GM06990 (cell line): ENCODE measurements around the gene CDH22.

Source experiments
- DNase-seq: peaks from one replicate; pipeline ENCODE4 v3.0.0-alpha.2; 2011; ENCODE audit not compliant: insufficient read length; ENCODE audit errors: extremely low read depth
- H3K27me3 ChIP-seq: replicated peaks from 2 replicates; pipeline ENCODE4 v1.6.0; 2011; ENCODE audit warnings: low read length; ENCODE audit not compliant: control insufficient read depth, insufficient read depth
- H3K36me3 ChIP-seq: 2 replicates; pipeline ENCODE4 v1.5.1; 2011; ENCODE audit warnings: low read length; ENCODE audit not compliant: control insufficient read depth, insufficient read depth
- H3K4me3 ChIP-seq: replicated peaks from 2 replicates; pipeline ENCODE4 v1.5.1; 2011; ENCODE audit warnings: low read depth, mild to moderate bottlenecking, control low read depth, low read length
- TF ChIP-seq, protein P1 (sequence below): IDR thresholded peaks from 2 replicates; pipeline ENCODE4 v1.5.1; 2011; ENCODE audit warnings: low read length, control low read depth, mild to moderate bottlenecking, inconsistent platforms; ENCODE audit not compliant: insufficient read depth, poor library complexity, severe bottlenecking

Gene CDH22

DNA sequence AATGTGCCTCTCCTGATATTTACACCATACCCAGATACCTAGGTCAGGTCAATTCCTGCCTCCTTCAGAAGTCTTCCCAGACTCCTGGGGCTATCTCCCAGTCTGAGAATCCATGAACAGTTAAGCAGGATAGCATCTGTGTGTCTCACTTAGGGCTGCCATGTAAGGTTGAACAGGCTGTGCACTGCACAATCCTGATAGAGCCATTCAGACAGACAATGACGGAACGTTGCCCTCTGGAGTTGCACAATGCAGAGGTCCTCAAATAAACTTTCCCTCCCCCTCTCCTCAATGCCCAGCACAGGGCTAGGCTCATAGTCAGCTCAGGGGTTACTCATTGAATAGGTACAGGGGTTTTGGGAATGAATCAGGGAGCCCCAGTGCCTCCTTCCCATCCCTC lies 100.5 kb downstream of the CDH22 start:
- H3K27me3 ChIP-seq = peaks cover under 1% of the 10 kb centered on the region
- H3K4me3 ChIP-seq = no peak overlapping the region
- no peak for DNase-seq
- no peaks in the 10 kb centered on the region for H3K36me3 ChIP-seq
- TF ChIP-seq, protein P1, sequence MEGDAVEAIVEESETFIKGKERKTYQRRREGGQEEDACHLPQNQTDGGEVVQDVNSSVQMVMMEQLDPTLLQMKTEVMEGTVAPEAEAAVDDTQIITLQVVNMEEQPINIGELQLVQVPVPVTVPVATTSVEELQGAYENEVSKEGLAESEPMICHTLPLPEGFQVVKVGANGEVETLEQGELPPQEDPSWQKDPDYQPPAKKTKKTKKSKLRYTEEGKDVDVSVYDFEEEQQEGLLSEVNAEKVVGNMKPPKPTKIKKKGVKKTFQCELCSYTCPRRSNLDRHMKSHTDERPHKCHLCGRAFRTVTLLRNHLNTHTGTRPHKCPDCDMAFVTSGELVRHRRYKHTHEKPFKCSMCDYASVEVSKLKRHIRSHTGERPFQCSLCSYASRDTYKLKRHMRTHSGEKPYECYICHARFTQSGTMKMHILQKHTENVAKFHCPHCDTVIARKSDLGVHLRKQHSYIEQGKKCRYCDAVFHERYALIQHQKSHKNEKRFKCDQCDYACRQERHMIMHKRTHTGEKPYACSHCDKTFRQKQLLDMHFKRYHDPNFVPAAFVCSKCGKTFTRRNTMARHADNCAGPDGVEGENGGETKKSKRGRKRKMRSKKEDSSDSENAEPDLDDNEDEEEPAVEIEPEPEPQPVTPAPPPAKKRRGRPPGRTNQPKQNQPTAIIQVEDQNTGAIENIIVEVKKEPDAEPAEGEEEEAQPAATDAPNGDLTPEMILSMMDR = no peak

DNA sequence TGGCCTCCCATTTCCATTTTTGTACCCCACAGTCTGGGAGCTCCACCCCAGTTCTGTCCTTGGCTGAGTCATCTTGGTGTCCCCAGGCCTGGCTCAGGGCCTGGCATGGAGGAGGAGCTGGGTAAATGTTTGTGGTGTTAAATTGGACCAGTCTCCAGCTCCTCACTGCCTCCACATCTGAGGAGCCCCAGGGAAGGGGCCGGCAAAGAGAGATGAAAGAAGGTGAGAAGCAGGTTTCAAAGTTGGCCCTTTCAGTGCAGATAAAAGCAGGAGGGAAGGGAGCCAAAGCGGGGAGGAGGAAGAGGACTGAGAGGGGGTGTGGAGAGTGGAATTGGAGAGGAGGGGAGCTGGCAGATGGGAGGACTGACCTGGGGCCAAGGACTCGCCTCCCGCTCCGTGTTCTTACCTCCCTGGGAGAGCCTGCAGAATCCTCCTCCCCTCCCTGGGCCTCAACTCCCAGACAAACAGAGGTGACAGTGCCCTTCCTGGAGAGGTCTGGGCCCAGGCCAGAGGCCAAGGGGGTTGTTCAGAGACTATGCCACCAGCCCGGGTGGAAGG lies 101.2 kb downstream of the CDH22 start:
- H3K36me3 ChIP-seq = no peaks in the 10 kb centered on the region
- H3K4me3 ChIP-seq = no peak overlapping the region
- H3K27me3 ChIP-seq = peaks cover 2% of the 10 kb centered on the region
- TF ChIP-seq, protein P1 = no peak
- no peak for DNase-seq

DNA sequence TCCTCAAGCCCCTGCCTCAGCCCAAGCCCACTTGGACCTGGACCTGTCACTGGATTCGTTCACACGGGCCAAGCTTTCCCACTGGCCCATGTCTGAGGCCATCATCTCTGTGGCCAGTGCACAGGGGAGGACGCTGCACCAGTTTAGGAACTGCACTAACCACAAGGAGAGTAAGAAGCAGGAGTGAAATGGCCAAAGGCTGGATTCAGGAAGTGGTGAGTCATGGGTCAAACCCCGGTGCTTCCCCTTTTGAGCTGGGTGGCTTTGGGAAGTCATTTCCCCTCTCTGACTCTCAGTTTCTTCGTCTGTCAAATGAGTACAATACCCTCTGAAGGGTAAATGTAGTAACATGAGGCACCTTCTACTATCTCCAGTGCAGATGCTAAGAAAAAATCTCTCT lies 102.3 kb downstream of the CDH22 start:
- Histone ChIP-seq H3K27me3 (peaks cover 2% of the 10 kb centered on the region), H3K4me3 (no peak overlapping the region), H3K36me3 (no peaks in the 10 kb centered on the region)
- TF ChIP-seq, protein P1 = no peak
- DNase-seq = no peak

DNA sequence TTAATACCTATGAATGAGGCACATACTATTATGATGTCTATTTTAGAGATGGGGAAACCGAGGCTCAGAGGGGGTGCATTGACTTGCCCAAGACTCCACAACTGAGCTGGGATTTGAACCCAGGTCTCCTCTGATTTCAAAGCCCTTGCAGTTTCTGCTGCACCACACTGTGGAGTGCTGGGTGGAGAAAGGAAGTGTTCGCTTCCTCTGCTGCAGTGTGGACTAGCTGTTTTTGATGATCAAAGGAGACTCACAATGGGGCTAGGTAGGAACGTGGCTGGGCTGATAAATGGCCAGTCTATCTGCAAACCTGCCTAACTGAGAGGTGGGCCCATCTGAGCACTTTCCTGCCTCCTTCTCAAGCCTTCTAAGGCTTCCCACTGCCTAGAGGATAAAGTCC lies 102.9 kb downstream of the CDH22 start:
- Histone ChIP-seq H3K4me3 (no peak overlapping the region), H3K27me3 (peaks cover 2% of the 10 kb centered on the region), H3K36me3 (no peaks in the 10 kb centered on the region)
- TF ChIP-seq, protein P1 = no peak
- DNase-seq = no peak

DNA sequence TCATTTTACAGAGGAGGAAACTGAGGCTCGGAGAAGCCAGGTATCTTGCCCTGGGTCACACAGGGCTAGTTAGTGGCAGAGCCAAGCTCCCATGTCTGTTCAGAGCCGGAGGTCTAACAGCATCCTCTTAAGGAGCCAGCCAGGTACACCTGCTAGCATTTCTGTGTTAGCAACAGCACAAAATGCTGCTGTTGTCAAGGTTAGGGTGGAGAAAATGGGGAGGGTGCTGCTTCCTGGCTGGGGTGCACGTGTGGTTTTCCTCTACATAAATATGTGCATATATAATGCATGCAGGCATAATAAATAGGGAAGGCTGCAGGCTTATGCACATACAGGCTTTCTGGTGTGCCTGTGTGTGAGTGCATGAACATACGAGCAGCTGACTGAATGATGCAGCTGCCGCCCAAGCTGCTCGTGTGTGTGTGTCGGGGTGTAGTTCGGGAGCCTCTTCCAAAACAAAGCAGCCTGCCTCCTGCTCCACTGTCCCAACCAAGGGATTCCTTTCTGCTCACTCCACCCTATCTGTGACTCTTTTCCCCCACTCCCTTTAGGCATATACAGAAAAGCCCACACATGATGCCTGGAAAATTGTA lies 103.6 kb downstream of the CDH22 start:
- Histone ChIP-seq H3K36me3 (no peaks in the 10 kb centered on the region), H3K27me3 (peaks cover 2% of the 10 kb centered on the region), H3K4me3 (no peak overlapping the region)
- TF ChIP-seq, protein P1 = no peak
- no peak for DNase-seq

DNA sequence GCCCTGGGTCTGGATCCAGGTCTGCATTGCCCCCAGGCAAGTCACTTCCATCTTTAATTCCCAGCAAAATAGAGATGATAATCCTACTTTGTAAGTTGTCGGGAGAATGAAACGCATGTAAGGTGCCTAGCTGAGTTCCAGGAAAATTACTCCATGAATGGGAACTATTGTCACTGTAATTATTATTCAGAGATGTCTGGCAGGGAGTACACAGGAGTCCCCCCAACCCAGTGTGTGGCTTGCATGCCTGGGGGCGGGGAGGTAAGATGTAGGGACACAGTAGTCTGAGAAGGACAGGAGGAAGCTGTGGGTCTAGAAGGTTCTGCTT lies 104.8 kb downstream of the CDH22 start:
- TF ChIP-seq, protein P1 = no peak
- Histone ChIP-seq H3K27me3 (peaks cover 2% of the 10 kb centered on the region), H3K4me3 (no peak overlapping the region), H3K36me3 (no peaks in the 10 kb centered on the region)
- DNase-seq = no peak
